GM12873 (cell line): ENCODE results near the gene SKI.

Experiments
- TF ChIP-seq, protein P1 (sequence below): IDR thresholded peaks from 2 replicates; pipeline ENCODE4 v1.5.1; 2012; ENCODE audit warnings: low read depth, mild to moderate bottlenecking, moderate library complexity, low read length, control low read depth; ENCODE audit not compliant: insufficient read depth; ENCODE audit errors: missing control alignments

Gene SKI

DNA sequence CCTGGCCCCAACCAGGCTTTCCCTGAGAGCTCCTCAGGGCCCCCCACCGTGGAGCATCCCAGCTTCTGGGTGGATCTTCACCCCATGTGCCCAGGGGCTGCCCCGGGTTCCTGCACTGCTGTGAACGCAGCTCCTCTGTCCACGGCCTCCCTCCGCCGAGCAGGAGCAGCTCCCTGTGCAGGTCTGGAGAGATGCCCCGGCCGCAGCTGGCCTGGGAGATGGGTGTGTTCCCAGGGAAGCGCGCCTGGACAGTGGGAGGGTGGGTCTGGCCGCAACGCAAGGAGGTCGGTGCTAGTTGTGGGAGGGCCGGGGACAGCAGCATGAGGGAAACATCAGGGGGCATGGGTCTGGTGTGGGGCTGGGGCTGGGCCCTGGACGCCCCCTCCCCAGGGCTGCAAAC is 91.9 kb downstream of the SKI start:
- TF ChIP-seq, protein P1, sequence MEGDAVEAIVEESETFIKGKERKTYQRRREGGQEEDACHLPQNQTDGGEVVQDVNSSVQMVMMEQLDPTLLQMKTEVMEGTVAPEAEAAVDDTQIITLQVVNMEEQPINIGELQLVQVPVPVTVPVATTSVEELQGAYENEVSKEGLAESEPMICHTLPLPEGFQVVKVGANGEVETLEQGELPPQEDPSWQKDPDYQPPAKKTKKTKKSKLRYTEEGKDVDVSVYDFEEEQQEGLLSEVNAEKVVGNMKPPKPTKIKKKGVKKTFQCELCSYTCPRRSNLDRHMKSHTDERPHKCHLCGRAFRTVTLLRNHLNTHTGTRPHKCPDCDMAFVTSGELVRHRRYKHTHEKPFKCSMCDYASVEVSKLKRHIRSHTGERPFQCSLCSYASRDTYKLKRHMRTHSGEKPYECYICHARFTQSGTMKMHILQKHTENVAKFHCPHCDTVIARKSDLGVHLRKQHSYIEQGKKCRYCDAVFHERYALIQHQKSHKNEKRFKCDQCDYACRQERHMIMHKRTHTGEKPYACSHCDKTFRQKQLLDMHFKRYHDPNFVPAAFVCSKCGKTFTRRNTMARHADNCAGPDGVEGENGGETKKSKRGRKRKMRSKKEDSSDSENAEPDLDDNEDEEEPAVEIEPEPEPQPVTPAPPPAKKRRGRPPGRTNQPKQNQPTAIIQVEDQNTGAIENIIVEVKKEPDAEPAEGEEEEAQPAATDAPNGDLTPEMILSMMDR = no peak

DNA sequence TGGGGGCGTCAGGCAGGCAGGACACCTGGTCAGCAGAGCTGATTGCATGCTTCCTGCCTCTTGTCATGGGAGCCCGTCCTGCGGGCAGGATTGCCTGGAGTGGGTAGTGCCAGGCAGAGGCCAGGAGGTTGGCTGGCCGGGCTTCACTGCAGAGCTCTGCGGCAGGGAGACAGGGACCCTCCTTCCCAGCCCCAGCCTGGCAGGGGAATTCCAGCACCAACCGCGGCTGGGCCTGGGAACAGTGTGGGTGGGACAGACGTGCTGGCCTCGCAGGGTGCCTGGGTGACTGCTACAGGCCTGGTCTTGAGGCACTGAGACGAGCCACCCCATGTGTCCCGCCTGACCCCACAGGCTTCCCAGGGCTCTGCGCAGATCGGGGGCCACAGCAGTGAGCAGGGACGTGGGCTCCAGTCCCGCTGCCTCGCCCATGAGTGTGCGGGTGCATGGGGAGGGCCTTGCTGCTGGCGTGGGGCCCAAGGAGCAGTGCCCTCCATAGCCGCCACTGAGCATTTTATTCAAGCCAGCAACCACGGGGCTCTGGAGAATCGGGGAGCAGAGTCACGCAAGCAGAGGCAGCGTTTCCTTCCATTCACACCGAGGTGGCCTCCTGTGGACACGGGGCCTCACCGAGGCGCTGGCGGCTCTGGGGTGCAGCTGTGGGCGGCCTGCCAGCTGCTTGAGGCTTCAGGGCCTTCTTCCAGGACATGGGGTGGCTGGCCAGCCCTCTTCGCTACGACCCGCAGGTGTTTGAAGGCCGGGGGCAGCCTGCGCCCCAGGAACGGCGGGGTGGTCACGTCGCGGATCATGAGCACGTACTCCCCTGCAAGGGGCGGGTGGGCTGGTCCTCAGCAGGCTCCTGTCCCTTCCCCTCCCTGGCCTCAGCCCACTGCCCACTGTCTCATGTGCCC is 92.9 kb downstream of the SKI start:
- TF ChIP-seq, protein P1 = no peak

DNA sequence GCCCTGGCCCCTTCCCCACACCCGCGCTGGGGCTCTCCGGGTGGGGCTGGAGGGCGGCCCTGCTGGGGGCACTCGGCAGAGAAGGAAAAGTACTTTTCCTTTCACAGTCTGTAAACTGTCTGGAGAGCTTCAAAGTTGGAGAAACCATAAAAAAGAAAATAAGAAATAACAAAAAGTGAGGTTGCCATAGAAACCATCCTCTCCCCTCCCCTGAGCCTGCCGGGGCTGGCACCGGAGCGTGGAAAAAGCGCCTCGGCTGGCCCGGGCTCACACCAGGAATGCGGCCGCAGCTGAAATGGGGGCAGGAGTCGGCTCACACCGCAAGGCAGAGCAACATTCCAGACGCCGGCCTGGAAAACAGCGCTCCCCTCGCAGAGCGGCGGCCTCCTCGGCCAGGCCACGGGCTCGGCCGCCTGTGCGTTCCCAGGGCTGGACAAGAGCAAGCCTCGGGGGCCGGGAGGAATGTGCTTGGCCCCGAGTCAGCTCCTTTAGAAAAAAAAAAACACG is 94.0 kb downstream of the SKI start:
- TF ChIP-seq, protein P1 = no peak

DNA sequence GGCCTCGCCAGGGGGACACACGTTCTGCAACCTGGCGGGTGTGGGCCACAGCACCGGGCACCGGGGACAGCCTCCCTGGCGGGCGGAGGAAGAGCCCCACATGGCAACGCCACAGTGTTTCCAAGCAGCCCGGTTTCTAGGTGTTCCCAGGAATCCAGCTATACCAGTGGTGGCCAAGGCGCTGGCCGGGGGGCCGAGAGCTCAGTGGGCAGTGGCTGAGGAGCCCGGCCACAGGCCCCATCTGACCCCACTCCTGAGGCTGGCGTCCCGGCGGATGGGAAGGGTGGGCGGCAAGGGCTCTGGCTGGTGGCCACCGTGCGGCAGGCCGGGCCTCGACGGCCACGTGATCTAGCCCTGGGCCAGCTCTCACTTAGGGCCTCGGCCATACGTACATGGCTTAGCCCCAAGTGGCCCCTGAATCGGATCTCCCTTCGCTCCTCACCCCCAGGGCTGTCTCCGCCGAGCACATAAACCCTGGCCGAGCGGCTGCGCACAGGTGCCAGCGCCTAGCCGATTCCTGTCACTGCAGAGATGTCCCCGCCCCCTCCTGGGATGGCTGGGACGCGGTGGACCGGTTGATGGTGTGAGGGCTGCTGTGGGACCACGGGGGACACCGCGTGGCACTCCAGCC is 94.6 kb downstream of the SKI start:
- TF ChIP-seq, protein P1 = no peak

DNA sequence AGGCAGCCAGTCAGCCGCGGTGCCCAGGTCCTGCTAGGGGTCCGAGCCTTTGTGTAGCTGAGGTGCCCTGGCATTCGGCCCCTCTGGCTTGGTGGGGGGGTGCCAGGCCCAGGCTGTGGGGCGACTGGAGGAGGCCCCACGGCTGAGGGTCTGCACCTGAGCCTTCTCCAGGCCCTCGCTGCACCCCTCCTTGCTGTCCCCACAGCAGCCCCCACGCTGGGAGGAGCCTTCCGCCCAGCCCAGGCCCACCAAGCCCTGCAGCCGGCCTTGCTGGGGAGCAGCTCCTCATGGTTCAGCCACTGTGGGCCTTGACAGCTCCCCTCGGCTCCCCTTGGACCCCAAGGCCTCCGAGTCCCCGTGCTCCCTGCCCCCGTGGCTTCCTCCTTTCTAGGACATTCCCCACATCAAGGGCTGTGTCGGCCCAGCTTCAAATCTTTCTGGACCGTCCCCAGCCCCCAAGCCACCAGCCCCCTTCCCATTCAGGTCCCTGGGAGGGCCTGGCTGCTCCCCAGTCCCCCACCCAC is 95.4 kb downstream of the SKI start:
- TF ChIP-seq, protein P1 = no peak

DNA sequence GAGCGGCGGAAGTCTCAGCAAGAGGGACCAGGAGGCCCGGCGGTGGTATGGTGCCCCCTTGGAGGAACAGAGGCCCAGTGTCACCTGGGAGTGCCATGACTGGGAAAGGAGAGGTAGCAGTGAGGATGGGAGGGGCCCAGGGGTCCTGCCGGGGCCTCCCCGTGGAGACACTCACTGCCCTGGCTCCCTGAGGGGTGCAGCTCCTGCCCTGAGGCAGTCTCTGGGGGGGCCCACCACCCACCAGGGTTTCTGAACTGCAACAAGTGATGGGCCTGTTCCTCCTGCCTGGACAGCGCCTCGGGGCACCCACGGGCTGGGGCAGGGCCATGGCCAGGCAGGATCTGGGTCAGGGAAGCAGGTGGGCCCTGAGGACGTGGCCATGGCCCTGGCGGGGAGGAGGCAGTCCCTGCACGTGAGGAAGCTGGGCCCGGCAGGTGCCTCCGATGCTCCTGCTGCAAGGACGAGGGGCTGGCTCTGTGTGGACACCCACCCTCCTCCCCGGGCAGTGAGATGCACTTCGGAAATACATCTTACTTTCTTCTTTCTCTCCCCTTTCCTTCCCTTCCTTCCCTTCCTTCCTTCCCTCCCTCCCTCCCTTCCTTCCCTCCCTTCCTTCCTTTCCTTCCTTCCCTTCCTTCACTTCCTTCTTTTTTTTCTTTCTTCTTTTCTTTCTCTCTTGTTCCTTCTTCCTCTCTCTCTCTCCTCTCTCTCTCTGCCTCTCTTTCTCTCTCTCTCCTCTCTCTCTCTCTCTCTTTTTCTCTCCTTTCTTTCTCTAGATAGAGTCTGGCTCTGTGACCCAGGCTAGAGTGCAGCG is 96.6 kb downstream of the SKI start:
- TF ChIP-seq, protein P1 = no peak

DNA sequence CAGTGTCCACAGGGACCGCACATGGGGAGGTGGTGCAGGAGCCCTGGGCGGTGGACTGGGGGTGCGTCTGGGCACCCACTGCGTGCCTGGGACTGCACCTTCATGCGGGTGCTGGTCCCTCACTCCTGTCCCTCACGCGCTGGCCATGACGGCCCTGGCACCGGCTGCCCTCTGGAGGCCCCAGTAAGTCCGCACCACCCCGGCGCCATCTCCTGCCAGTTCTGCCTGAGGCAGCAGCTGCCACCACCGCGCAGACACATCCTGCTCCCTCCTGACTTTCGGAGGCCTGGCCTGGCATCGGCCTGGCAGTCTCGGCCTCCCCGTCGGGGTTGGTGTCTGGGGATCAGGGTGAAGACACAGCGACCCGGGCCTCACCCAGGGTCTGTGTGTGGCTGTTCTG is 98.4 kb downstream of the SKI start:
- TF ChIP-seq, protein P1 = no peak
